Measurements from ENCODE around the gene OGDH. TPM values are rescaled to one million over a fixed set of nuclear protein-coding genes. Genes with fewer than 3 reads are reported as not detected.

The OGDH gene
- total and polyA plus RNA-seq, 2 experiments from 2014 or later, result 13.5 to 76.9 TPM

- no peak overlapping the region for H3K4me2 ChIP-seq
- TF ChIP-seq NANOG (IDR thresholded peaks at IDR 0.05; ENCODE audit: borderline replicate concordance) (no peak), ZNF331 (CRISPR knock-in tag; IDR thresholded peaks at IDR 0.05; ENCODE audit: low read depth) (no peak), CREB1 (CRISPR knock-in tag; IDR thresholded peaks at IDR 0.05; ENCODE audit: low read depth) (no peak), JUNB (IDR thresholded peaks at IDR 0.05; ENCODE audit: unreplicated experiment) (no peak), POLR2AphosphoS5 (IDR thresholded peaks at IDR 0.05; ENCODE audit: low read depth) (no peak), ZNF114 (CRISPR knock-in tag; IDR thresholded peaks at IDR 0.05) (no peak), EZH2 (IDR thresholded peaks at IDR 0.05; ENCODE audit: low read depth, unreplicated experiment) (no peak), REST (IDR thresholded peaks at IDR 0.05; ENCODE audit: unreplicated experiment) (no peak)
- TF ChIP-seq, protein P1, sequence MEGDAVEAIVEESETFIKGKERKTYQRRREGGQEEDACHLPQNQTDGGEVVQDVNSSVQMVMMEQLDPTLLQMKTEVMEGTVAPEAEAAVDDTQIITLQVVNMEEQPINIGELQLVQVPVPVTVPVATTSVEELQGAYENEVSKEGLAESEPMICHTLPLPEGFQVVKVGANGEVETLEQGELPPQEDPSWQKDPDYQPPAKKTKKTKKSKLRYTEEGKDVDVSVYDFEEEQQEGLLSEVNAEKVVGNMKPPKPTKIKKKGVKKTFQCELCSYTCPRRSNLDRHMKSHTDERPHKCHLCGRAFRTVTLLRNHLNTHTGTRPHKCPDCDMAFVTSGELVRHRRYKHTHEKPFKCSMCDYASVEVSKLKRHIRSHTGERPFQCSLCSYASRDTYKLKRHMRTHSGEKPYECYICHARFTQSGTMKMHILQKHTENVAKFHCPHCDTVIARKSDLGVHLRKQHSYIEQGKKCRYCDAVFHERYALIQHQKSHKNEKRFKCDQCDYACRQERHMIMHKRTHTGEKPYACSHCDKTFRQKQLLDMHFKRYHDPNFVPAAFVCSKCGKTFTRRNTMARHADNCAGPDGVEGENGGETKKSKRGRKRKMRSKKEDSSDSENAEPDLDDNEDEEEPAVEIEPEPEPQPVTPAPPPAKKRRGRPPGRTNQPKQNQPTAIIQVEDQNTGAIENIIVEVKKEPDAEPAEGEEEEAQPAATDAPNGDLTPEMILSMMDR (conservative IDR thresholded peaks at IDR 0.05; ENCODE audit: low read depth in 2 of 2), result no peak
- TF ChIP-seq, protein P2, sequence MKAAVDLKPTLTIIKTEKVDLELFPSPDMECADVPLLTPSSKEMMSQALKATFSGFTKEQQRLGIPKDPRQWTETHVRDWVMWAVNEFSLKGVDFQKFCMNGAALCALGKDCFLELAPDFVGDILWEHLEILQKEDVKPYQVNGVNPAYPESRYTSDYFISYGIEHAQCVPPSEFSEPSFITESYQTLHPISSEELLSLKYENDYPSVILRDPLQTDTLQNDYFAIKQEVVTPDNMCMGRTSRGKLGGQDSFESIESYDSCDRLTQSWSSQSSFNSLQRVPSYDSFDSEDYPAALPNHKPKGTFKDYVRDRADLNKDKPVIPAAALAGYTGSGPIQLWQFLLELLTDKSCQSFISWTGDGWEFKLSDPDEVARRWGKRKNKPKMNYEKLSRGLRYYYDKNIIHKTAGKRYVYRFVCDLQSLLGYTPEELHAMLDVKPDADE (IDR thresholded peaks at IDR 0.05), result no peak
- TF ChIP-seq, protein P3, sequence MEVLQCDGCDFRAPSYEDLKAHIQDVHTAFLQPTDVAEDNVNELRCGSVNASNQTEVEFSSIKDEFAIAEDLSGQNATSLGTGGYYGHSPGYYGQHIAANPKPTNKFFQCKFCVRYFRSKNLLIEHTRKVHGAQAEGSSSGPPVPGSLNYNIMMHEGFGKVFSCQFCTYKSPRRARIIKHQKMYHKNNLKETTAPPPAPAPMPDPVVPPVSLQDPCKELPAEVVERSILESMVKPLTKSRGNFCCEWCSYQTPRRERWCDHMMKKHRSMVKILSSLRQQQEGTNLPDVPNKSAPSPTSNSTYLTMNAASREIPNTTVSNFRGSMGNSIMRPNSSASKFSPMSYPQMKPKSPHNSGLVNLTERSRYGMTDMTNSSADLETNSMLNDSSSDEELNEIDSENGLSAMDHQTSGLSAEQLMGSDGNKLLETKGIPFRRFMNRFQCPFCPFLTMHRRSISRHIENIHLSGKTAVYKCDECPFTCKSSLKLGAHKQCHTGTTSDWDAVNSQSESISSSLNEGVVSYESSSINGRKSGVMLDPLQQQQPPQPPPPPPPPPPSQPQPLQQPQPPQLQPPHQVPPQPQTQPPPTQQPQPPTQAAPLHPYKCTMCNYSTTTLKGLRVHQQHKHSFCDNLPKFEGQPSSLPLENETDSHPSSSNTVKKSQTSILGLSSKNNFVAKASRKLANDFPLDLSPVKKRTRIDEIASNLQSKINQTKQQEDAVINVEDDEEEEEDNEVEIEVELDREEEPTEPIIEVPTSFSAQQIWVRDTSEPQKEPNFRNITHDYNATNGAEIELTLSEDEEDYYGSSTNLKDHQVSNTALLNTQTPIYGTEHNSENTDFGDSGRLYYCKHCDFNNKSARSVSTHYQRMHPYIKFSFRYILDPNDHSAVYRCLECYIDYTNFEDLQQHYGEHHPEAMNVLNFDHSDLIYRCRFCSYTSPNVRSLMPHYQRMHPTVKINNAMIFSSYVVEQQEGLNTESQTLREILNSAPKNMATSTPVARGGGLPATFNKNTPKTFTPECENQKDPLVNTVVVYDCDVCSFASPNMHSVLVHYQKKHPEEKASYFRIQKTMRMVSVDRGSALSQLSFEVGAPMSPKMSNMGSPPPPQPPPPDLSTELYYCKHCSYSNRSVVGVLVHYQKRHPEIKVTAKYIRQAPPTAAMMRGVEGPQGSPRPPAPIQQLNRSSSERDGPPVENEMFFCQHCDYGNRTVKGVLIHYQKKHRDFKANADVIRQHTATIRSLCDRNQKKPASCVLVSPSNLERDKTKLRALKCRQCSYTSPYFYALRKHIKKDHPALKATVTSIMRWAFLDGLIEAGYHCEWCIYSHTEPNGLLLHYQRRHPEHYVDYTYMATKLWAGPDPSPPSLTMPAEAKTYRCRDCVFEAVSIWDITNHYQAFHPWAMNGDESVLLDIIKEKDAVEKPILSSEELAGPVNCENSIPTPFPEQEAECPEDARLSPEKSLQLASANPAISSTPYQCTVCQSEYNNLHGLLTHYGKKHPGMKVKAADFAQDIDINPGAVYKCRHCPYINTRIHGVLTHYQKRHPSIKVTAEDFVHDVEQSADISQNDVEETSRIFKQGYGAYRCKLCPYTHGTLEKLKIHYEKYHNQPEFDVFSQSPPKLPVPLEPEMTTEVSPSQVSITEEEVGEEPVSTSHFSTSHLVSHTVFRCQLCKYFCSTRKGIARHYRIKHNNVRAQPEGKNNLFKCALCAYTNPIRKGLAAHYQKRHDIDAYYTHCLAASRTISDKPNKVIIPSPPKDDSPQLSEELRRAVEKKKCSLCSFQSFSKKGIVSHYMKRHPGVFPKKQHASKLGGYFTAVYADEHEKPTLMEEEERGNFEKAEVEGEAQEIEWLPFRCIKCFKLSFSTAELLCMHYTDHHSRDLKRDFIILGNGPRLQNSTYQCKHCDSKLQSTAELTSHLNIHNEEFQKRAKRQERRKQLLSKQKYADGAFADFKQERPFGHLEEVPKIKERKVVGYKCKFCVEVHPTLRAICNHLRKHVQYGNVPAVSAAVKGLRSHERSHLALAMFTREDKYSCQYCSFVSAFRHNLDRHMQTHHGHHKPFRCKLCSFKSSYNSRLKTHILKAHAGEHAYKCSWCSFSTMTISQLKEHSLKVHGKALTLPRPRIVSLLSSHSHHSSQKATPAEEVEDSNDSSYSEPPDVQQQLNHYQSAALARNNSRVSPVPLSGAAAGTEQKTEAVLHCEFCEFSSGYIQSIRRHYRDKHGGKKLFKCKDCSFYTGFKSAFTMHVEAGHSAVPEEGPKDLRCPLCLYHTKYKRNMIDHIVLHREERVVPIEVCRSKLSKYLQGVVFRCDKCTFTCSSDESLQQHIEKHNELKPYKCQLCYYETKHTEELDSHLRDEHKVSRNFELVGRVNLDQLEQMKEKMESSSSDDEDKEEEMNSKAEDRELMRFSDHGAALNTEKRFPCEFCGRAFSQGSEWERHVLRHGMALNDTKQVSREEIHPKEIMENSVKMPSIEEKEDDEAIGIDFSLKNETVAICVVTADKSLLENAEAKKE (CRISPR knock-in tag; IDR thresholded peaks at IDR 0.05), result no peak
- no peak overlapping the region for H3K4me3 ChIP-seq
- Mint-ChIP-seq H3K4me1 (peaks cover 6% of the 10 kb centered on the region; the same call in 2 of the 3 replicates), H3K27me3 (ENCODE audit: insufficient read depth, low read depth, poor library complexity) (peaks cover 22% of the 10 kb centered on the region), H3K9me3 (no peaks in the 10 kb centered on the region; the same call in 2 of the 3 replicates), H3K4me3 (no peak overlapping the region), H3K27ac (no peak overlapping the region), H3K36me3 (ENCODE audit: low read depth) (peaks cover 93% of the 10 kb centered on the region)
- H3K9me2 ChIP-seq (ENCODE audit: insufficient read depth), result no peaks in the 10 kb centered on the region
- H4K20me1 ChIP-seq (replicated peaks; ENCODE audit: insufficient read depth), result no peaks in the 10 kb centered on the region
- DNase-seq (ENCODE audit: low spot score) (no peak), ATAC-seq (no peak)
- H3K79me2 ChIP-seq (replicated peaks; ENCODE audit: insufficient read depth), result peaks cover 11% of the 10 kb centered on the region
- no peak overlapping the region for H2AFZ ChIP-seq
- H3K4me1 ChIP-seq (ENCODE audit: insufficient read depth), result peaks cover 3% of the 10 kb centered on the region; the same call in 1 of the 2 replicates
- H3K36me3 ChIP-seq (ENCODE audit: insufficient read depth), result peaks cover 50% of the 10 kb centered on the region
- H3F3A ChIP-seq (replicated peaks; ENCODE audit: low read depth), result peaks cover 12% of the 10 kb centered on the region; the same call in 1 of the 2 replicates
- no peak overlapping the region for H3K27ac ChIP-seq (ENCODE audit: low read depth)
- H3K27me3 ChIP-seq (ENCODE audit: insufficient read depth), result no peaks in the 10 kb centered on the region
These were observed 38.5 kb upstream of the OGDH start for GRCh38 chr7:44567884-44568283.

Data from GM23338 (cell line).